T-helper 1 cell treated with Interleukin-12 subunit alpha and Interleukin-12 subunit beta and Interleukin-4 antibody, amounts not matched to agents 30 ng/mL and 1 ng/mL, for 36 hours (primary cell): ENCODE data around the gene BCL2L12. TPM values are rescaled to one million over a fixed set of nuclear protein-coding genes. Genes with fewer than 3 reads are reported as not detected.

Source experiments
- intact Hi-C: fragments of 100-400 bp; cut with micrococcal nuclease; formaldehyde crosslinking; loops from one replicate; pipeline ENCODE4 v1.15.1; 2024
- total RNA-seq: library from RNA; stranded (reverse); gene quantifications from 2 replicates; pipeline ENCODE4 v1.2.3, GENCODE V29; 2022

BCL2L12 gene
- total RNA-seq, 1 donor from 2014 or later: 58.4 TPM

DNA sequence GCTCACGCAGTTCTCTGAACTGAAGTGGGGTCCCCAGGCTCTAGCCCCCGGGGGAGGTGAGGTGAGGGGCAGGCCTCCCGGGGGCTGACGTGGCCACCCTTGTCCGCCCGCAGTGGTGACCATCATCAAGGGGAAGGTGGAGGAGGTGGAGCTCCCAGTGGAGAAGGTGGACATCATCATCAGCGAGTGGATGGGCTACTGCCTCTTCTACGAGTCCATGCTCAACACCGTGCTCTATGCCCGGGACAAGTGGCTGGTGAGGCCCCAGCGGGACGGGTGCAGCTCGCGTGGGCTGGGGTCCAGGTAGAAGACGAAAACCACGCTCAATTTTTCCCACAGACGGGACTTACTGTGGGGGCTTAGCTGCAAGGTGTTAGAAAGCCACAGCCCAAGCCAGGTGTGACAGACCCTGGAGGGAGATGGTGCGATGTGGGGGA, 18.1 kb downstream of the BCL2L12 start:
- intact Hi-C loops: no loop called here

DNA sequence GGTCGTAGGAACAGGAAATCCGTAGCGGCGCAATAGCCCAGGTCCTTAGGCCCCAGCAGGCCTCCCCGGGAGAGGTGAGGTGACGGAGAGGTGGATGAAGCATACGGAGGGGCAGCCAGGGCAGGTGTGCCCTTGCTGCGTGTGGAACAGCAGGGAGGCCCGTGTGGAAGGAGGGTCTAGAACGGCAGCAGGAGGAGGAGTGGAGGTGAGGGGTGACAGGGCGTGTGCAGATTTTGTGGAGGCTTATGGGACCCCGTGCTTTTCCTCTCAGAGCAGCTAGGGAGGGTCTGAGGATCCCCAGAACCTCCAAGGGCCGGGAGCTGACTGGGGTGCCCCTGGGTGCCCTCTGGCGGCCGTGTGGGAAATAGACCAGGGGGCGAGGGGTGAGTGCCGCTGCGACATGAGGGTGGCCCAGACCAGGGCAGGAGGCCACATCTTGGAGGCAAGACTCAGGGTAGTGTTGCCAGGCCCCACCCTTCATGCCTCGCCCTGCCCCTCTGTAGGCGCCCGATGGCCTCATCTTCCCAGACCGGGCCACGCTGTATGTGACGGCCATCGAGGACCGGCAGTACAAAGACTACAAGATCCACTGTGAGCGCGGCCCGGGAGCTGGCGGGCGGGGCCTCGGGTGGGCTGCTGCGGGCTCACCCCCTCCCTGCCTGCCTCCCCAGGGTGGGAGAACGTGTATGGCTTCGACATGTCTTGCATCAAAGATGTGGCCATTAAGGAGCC, 18.7 kb downstream of the BCL2L12 start:
- intact Hi-C loops: no loop called here

DNA sequence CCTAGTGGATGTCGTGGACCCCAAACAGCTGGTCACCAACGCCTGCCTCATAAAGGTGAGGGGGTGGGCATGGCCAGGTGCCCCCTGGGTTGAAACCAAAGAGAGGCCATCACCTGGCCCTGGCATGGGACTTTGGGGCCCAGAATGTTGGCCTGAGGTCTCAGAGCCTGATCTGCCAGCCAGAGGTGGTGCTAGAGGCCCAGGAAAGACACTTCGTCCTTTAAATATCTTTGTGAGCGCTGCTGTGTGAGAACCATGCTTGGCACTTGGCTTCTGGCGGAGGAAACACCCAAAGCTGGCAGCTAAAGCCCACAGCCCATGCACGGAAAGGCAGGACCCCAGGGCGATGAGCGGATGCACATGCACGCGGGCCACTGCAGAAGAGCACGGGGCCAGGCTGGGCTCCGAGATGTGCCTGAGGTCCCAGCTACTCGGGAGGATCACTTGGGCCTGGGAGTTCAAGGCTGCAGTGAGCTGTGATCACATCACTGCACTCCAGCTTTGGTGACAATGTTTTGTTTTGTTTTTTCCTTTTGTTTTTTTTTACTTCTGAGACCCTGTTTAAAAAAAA, 19.3 kb downstream of the BCL2L12 start:
- intact Hi-C loops: no loop called here

DNA sequence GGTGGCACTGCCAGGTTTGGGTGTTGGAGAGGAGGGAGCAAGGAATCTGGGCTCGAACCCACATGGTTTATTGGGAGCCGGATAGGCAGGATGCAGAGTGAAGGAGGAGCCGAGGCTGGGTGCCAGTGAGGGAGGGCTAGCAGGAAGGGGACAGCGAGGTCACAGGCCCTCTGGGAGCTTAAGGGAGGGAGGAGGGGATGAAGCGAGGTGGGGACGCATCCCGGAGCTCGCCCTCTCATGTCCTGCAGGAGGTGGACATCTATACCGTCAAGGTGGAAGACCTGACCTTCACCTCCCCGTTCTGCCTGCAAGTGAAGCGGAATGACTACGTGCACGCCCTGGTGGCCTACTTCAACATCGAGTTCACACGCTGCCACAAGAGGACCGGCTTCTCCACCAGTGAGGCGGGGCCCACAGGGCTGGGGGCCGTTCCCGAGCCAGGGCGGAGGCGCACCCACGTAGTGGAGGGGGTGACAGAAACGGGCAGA, 20.2 kb downstream of the BCL2L12 start:
- intact Hi-C loops: no loop called here

DNA sequence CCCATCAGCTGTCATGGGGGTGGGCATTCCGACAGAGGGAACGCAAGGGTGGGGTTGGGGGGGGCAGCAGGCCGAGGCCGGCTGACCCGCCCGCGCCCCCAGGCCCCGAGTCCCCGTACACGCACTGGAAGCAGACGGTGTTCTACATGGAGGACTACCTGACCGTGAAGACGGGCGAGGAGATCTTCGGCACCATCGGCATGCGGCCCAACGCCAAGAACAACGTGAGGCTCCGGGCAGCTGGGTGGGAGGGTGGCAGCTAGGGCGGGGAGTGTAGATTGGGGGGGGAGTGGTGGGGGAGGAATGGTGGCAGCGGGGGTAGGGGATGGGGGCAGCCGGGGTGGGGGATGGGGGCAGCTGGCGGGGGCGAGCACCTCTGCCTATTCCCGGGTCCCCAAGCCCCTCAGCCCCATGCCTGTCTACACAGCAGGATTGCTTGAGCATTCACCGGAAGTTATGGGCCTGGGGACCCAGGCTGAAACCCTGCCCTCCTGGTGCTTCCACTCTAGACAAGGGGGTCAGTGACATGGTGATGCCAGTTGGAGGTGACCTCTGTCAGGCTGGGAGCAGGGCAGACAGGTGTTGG, 20.9 kb downstream of the BCL2L12 start:
- intact Hi-C loops: no loop called here

DNA sequence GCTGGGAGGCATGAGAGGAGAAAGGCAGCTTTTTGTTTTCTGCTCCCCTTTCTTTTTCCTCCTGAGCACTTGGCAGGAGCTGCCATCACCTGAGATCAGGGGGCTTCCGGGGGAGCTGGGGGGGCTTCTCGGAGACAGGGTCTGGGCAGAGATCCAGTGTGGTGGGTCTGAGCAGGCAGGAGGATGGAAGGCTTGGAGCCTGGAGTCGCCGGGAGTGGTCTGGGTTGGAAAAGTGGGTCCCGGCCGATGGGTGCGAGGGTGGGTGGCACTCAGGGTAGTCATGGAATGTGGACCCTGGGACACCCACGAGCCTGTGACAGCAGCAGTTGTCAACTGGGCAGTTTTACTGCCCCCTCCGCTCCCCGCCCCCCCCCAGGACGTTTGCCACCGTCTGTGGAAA, 21.4 kb downstream of the BCL2L12 start:
- intact Hi-C loops: no loop called here

DNA sequence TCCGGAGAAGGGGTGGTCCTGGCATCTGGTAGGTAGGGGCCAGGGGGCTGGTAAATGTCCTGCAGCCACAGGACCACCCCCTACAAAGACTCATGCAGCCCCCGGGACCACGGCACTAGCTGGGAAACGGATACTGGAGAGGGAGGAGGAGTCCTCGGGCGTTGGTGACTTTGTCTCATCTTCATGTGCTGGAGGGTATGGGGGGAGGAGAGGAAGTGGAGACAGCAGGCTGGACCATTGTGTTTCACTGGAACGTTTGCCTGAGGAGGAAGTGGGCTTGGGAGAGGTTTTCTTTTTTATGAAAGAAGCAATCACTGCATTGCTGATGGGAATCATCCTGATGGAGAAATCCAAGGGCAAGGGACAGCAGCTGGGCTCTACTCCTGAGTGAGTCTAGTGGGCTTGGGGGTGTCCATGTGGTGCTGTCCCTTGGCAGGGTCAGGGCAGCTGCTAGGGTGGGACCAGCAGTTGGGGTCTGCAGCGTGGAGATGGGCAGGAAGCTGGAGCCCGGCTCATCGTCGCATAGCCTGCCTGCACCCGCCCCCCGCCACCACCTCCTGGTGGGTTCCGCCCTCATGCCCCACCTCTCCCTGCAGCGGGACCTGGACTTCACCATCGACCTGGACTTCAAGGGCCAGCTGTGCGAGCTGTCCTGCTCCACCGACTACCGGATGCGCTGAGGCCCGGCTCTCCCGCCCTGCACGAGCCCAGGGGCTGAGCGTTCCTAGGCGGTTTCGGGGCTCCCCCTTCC, 22.0 kb downstream of the BCL2L12 start:
- intact Hi-C loops: no loop called here

DNA sequence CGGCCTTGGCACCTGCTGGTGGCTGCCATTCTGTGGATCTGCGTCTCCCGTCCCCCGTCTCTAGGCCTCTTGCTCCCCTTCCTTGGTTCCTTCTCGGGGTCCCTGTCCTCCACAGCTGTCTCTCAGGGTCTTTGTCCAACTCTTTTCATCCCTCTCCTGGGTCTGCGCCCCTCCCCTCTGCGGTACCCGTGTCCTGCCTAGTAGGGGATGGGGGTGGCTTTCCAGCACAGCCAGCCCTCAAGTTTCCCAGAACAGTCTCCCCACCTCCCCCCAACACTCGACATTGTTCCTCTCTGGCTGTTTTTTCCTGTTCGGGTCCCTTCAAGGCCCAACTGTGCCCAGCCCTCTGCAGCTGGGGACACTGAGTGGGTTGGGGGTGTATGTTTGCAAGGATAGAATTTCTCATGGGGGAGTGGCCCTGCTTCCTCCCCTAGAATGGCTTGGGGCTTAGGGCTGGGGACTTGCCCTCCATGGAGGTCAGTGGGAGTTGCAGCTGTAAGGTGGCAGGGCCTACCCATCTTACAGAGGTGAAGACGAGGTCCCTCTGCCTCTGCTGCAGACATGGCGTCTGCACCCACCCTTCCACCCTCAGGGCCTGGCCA, 22.9 kb downstream of the BCL2L12 start:
- intact Hi-C loops: no loop called here

DNA sequence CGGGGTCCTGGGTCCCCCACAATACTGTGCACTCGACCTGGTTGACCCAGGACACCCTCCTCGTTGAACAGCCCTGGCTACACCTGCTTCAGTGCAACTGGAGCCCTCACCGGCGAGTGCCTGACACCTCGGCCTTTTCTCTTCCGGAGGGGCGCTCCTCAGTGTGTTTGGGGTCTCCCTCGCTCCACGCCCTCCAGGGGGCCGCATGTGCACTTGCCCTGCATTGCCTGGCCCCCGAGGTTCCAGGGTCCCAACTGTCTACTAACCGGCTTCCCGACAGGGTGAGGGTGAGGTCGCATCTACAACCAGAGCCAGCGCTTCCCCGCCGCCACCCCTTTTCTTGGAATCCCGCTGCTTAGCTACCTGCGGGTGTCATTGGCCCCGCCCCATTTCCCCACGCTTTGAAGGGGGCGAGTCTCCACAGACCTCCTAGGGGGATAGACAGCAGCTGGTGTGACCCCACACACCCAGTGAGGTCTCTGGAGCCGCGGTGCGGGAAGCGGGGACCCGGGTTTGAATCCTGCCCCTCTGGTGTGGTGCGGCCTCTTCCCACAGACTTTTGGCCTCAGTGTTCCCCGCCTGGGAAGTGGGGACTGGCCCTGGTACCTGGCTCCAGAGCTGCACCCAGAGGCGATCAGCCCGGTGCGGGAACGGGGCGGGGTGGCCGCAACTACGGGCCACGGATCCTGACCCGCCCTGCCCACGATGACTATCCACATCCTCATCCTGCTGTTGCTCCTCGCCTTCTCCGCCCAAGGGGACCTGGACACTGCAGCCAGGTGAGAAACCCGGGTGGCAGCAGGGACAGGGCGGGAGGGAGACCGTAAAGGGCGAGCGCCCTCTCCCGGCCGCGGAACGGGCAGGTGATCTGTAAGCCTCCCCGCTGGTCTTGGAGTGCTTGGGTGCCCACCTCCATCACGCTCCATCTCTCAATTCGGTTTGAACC, 23.7 kb downstream of the BCL2L12 start, which contains the start of gene ADM5:
TSS of gene ADM5 (plus strand) at position 462 of the 946 bp plus-strand sequence. CDS start at position 706, 244 bp downstream.
- intact Hi-C loops: loop anchor here (10.0 kb wide), 1 partner anchor 295 kb away; no protein-coding TSS in a partner anchor

DNA sequence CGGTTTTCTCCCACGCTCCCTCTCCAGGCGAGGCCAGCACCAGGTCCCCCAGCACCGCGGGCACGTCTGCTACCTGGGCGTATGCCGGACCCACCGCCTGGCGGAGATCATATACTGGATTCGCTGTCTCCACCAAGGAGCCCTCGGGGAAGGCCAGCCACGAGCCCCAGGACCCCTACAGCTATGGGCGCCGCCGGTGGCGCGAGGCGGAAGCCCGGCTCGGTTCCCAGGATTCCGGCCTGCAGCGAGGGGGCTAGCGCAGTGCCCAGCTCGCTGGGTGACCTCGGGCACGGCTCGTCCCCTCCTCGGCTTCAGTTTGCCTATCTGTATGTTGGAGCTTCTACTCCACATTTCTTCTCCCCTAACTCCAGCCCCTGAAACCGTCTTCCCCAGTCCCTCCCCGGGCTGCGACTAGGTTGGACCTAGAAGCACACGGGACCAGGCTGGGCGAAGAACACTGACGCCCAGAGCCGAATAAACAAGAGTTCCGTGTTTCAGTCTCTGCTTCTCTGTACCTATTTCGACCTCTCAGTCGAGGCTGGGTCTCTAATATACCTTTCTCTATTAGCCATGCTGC, 24.4 kb downstream of the BCL2L12 start:
- intact Hi-C loops: loop anchor here (10.0 kb wide), 1 partner anchor 295 kb away; no protein-coding TSS in a partner anchor

DNA sequence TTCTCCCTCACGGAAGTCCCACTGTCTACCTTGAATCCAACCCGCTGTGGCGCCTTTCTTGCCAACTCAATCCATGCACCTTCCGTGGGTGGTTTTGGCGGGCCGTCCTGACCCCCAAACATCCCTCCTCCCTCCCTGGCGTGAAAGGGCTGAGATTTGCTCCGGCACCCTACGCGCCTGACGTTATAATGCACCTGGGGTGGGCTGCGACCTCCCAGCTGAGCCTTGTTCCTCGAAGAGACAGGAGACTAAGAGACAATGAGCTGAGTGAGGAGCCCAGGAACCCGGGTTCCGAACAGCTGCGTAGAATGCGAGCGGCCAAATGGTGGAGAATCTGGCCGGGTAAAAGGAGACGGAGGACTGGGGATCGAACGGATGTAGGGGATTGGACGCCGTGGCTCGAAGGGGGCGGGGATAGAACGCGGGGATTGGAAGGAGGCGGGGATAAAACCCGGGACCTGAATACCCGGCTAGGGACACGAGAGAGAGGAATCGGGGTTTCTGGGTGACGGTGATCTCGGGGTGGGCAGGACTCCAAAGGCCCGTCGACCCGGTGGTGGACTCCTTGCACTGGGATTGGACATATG, 25.0 kb downstream of the BCL2L12 start, which contains the start of gene CPT1C:
TSS of gene CPT1C (plus strand) at position 461 of the 587 bp plus-strand sequence. CDS start 1,137 bp downstream, outside the sequence.
- intact Hi-C loops: loop anchor here (1.0 to 10.0 kb wide), 2 partner anchors 76 to 294 kb away; no protein-coding TSS in a partner anchor

DNA sequence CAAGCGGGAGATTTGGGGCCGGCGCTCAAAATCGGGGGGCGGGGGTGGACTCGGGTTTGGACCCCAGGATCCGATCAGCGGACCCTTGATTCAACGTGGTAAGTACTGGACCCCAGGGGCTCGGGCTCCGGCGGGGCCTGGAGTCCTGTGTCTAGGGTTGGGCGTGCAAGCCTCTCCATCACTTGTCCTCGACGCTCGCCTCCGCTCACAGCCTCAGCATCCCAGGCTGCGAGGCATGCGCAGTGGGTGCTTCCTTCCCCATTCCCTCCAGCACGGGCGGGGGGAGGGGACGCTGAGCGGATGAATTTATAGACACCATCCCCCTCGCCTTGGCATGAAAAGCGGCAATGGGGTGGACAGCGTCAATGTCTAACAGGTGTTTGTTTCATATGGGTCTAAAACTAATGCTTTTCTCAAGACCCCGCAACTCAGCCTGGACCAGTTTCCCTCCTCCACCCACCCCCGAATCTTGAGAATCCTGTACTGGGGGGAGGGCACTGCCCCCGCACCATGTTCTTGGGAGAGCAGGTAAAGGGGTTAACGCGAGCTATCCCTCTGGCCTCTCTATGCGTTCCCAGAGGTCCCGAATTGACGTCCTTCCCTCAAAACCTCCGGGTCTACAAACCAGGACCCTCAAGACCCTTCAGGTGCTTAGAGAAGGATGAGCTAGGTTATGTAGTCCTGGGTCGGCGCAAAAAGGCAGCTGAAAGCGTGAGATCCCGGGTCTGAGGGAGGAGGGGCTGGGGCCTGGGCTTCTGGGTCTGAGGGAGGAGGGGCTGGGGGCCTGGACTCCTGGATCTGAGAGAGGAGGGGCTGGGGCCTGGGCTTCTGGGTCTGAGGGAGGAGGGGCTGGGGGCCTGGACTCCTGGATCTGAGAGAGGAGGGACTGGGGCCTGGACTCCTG, 25.8 kb downstream of the BCL2L12 start:
- intact Hi-C loops: loop anchor here (1.0 to 10.0 kb wide), 2 partner anchors 75 to 293 kb away; no protein-coding TSS in a partner anchor

DNA sequence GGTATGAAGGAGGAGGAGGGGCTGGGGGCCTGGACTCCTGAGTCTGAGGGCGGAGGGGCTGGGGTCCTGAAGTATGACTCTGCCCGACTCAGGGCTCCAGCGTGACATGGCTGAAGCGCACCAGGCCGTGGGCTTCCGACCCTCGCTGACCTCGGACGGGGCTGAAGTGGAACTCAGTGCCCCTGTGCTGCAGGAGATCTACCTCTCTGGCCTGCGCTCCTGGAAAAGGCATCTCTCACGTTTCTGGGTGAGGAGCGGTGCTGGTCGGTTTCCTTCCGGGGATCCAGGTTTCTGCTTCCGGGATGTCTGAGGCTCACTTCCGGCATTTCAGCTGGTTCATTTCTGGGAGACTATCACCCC, 26.4 kb downstream of the BCL2L12 start:
- intact Hi-C loops: loop anchor here (10.0 kb wide), 1 partner anchor 293 kb away; no protein-coding TSS in a partner anchor

DNA sequence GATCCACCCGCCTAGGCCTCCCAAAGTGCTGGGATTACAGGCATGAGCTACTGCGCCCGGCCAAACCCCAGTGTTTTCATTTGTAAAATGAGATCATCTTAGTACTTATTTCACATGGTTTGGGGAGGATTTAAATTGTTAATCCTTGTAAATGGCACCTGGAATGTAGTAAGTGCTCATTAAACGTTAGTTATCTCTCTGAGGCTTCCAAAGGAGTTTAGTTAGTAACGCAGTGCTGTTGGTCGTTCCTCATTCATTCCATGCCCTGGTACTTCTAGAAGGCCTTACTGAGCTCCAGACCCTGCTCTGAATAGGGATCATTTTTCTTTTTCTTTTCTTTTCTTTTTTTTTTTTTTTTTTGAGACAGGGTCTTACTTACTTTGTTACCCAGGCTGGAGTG, 30.4 kb downstream of the BCL2L12 start:
- intact Hi-C loops: loop anchor here (10.0 kb wide), 1 partner anchor 289 kb away; no protein-coding TSS in a partner anchor

DNA sequence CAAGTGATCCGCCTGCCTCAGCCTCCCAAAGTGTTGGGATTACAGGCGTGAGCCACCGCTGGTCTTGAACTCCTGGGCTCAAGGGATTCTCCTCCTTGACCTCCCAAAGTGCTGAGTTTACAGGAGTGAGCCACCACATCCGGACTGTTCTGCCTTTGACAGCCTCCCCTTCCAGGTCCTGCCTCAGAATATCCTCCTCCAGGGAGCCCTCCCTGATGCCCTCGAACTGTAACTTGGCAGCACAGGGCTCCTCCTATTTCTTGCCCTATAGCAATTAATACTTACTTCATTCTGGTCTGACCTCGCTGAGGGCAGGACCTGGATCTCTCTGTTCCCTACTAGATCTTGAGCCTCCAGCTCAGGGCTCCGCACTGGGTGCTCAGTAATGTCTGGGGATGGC, 31.1 kb downstream of the BCL2L12 start:
- intact Hi-C loops: loop anchor here (10.0 kb wide), 1 partner anchor 288 kb away; no protein-coding TSS in a partner anchor

DNA sequence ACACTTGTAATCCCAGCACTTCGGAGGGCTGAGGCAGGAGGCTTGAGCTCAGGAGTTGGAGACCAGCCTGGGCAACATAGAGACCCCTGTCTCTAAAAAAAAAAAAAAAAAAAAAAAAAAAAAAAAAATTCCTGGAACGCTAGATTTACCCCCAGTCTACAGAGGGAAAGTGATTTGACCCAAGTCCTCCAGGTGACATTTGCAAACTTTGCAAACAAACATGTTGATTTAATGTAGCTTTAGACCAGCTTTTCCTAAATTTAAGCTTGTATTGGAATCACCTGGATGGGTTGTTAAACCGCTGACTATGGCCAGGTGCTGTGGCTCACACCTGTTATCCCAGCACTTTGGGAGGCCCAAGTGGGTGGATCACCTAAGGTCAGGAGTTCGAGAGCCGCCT, 33.6 kb downstream of the BCL2L12 start:
- intact Hi-C loops: loop anchor here (10.0 kb wide), 1 partner anchor 285 kb away; no protein-coding TSS in a partner anchor

DNA sequence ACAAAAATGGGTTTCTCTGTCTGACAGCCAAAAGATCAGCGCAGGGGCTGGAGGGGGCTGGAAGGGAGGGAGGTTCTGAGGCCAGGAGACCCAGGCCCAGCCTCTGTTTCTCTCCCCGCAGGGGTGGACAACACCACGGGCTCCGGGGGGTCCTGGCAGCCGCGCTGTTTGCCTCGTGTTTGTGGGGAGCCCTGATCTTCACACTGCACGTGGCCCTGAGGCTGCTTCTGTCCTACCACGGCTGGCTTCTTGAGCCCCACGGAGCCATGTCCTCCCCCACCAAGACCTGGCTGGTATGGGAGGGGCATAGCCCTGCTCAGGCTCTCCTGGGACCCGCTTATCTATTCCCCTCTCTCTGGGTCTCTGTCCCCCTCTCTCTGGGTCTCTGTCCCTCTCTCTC, 34.8 kb downstream of the BCL2L12 start:
- intact Hi-C loops: no loop called here
